ENCODE data around the gene PAAF1.
"Not testable (repeated sequence)": the region's sequence is repeated elsewhere in the genome, so short reads cannot be mapped to it uniquely, and the experiment has no call there.

PAAF1 gene

DNA sequence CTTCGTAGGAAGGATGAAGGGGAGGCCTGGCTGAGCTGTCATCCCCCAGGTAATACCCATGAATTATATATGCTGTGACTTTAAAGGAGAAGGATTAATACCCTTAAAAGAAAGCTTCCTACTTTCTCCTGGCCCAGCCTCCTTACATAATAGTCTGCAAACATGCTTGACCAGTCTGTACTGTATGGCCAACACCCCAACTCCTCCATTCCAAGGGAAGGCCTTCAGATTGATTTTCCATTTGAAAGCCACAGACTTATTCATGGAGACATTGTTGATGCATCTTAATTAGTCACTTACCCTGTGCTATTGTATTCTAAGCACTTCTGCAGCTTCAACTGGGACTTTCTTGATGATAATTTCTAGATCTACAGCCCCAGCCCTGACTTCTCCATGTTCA, 2.0 kb downstream of the PAAF1 start:
- no peak overlapping the region for H3K23ac ChIP-seq (ENCODE audit: low read length in 2 of 2)
- no peak overlapping the region for H2AK5ac ChIP-seq (ENCODE audit: low read length, severe bottlenecking)
- peaks cover 7 to 32% of the 10 kb centered on the region in 2 experiments for H3K36me3 ChIP-seq (ENCODE audit: control insufficient read depth in 1 of 2, insufficient read depth in 2 of 2, low read depth in 1 of 2, low read length in 2 of 2)
- H2BK12ac ChIP-seq (ENCODE audit: low read length in 2 of 2): no peak overlapping the region
- no peak overlapping the region for H3K4ac ChIP-seq (ENCODE audit: low read depth in 1 of 2, low read length in 2 of 2)
- H3K14ac ChIP-seq (ENCODE audit: low read length in 2 of 2): no peak overlapping the region
- no peak overlapping the region for H4K91ac ChIP-seq (ENCODE audit: low read length)
- no peak overlapping the region for H2BK15ac ChIP-seq (ENCODE audit: low read depth, poor library complexity, severe bottlenecking)
- H3K79me1 ChIP-seq (replicated peaks; ENCODE audit: low read length, poor library complexity, severe bottlenecking): peaks cover 19% of the 10 kb centered on the region
- no CpG with 5 or more reads among the region's 1 CpG for WGBS
- H3K27ac ChIP-seq (ENCODE audit: low read length, poor library complexity, severe bottlenecking): no peak overlapping the region
- H3K9me3 ChIP-seq (ENCODE audit: control insufficient read depth, low read length): no peaks in the 10 kb centered on the region
- H2AFZ ChIP-seq (ENCODE audit: low read depth, low read length): no peak overlapping the region
- no peak overlapping the region for H2BK120ac ChIP-seq (ENCODE audit: low read depth, low read length)
- H3K18ac ChIP-seq (ENCODE audit: low read depth in 1 of 2, low read length in 2 of 2): no peak overlapping the region
- DNase-seq: no peak
- H3K4me1 ChIP-seq (ENCODE audit: control insufficient read depth, insufficient read depth, low read depth, low read length): peaks cover 2% of the 10 kb centered on the region
- H3K4me3 ChIP-seq (ENCODE audit: insufficient read depth in 1 of 2, low read depth in 1 of 2, low read length in 2 of 2): no peak overlapping the region
- H2BK5ac ChIP-seq (ENCODE audit: low read depth, low read length, poor library complexity, severe bottlenecking): no peak overlapping the region
- H3K9ac ChIP-seq (ENCODE audit: low read length): no peak overlapping the region
- H4K8ac ChIP-seq (ENCODE audit: low read length): no peak overlapping the region
- H3K4me2 ChIP-seq (ENCODE audit: low read length, poor library complexity, severe bottlenecking): no peak overlapping the region
- no peaks in the 10 kb centered on the region for H3K27me3 ChIP-seq (ENCODE audit: control insufficient read depth in 1 of 2, insufficient read depth in 1 of 2, low read length in 2 of 2)

DNA sequence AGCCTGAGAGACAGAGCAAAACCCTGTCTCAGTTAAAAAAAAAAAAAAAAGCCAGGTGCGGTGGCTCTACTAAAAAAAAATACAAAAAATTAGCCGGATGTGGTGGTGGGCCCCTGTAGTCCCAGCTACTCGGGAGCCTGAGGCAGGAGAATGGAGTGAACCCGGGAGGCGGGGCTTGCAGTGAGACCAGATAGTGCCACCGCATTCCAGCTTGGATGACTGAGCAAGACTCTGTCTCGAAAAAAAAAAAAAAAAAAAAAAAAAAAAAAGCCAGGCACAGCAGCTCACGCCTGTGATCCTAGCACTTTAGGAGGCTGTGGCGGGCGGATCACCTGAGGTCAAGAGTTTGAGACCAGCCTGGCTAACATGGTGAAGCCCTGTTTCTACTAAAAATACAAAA, 3.6 kb downstream of the PAAF1 start:
- not testable (repeated sequence) for H2AK5ac ChIP-seq (ENCODE audit: low read length, severe bottlenecking); H3K4me1 ChIP-seq (ENCODE audit: control insufficient read depth, insufficient read depth, low read depth, low read length); H3K27me3 ChIP-seq (ENCODE audit: control insufficient read depth in 1 of 2, insufficient read depth in 1 of 2, low read length in 2 of 2); H3K18ac ChIP-seq (ENCODE audit: low read depth in 1 of 2, low read length in 2 of 2); H2BK12ac ChIP-seq (ENCODE audit: low read length in 2 of 2); H4K91ac ChIP-seq (ENCODE audit: low read length); H3K4me3 ChIP-seq (ENCODE audit: insufficient read depth in 1 of 2, low read depth in 1 of 2, low read length in 2 of 2); H3K4ac ChIP-seq (ENCODE audit: low read depth in 1 of 2, low read length in 2 of 2); H2BK120ac ChIP-seq (ENCODE audit: low read depth, low read length); H2AFZ ChIP-seq (ENCODE audit: low read depth, low read length); H3K14ac ChIP-seq (ENCODE audit: low read length in 2 of 2); H2BK15ac ChIP-seq (ENCODE audit: low read depth, poor library complexity, severe bottlenecking); H3K4me2 ChIP-seq (ENCODE audit: low read length, poor library complexity, severe bottlenecking); H3K27ac ChIP-seq (ENCODE audit: low read length, poor library complexity, severe bottlenecking); H3K9ac ChIP-seq (ENCODE audit: low read length); H3K9me3 ChIP-seq (ENCODE audit: control insufficient read depth, low read length); H3K23ac ChIP-seq (ENCODE audit: low read length in 2 of 2); H4K8ac ChIP-seq (ENCODE audit: low read length); H2BK5ac ChIP-seq (ENCODE audit: low read depth, low read length, poor library complexity, severe bottlenecking)
- peaks cover 17% of the 10 kb centered on the region for H3K79me1 ChIP-seq (replicated peaks; ENCODE audit: low read length, poor library complexity, severe bottlenecking)
- H3K36me3 ChIP-seq (ENCODE audit: control insufficient read depth in 1 of 2, insufficient read depth in 2 of 2, low read depth in 1 of 2, low read length in 2 of 2): peaks cover 3 to 27% of the 10 kb centered on the region in 2 experiments
- peak; percentile 33 for DNase-seq
- WGBS: 84% methylated on average over 10 of the region's 10 CpGs

DNA sequence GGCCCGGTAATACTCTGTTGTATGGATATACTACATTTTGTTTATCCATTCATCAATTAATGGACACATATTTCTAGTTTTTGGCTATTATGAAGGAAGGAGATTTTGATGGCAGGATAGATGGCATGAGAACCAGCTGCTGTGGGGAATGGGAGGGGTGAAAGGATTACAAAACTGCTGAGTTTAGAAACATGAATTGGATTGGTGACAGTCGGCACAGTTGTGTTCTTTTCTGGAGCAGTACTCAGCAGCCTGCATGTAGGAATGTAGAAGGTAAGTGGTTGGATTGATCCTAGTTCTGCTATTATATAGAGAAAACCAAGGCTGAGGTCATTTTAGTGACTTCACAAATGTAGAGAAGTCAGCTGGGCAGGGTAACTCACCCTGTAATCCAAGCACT, 7.1 kb downstream of the PAAF1 start:
- H4K8ac ChIP-seq (ENCODE audit: low read length): no peak overlapping the region
- no peak overlapping the region for H2AK5ac ChIP-seq (ENCODE audit: low read length, severe bottlenecking)
- no peaks in the 10 kb centered on the region for H3K9me3 ChIP-seq (ENCODE audit: control insufficient read depth, low read length)
- peaks cover 1% of the 10 kb centered on the region for H3K4me1 ChIP-seq (ENCODE audit: control insufficient read depth, insufficient read depth, low read depth, low read length)
- H3K27me3 ChIP-seq (ENCODE audit: control insufficient read depth in 1 of 2, insufficient read depth in 1 of 2, low read length in 2 of 2): no peaks in the 10 kb centered on the region
- no peak overlapping the region for H3K4ac ChIP-seq (ENCODE audit: low read depth in 1 of 2, low read length in 2 of 2)
- no peak overlapping the region for H2BK15ac ChIP-seq (ENCODE audit: low read depth, poor library complexity, severe bottlenecking)
- no peak overlapping the region for H3K14ac ChIP-seq (ENCODE audit: low read length in 2 of 2)
- WGBS: 91% methylated on average over 1 of the region's 2 CpGs
- H2BK12ac ChIP-seq (ENCODE audit: low read length in 2 of 2): no peak overlapping the region
- no peak overlapping the region for H4K91ac ChIP-seq (ENCODE audit: low read length)
- no peak overlapping the region for H3K18ac ChIP-seq (ENCODE audit: low read depth in 1 of 2, low read length in 2 of 2)
- no peak overlapping the region for H3K9ac ChIP-seq (ENCODE audit: low read length)
- no peak overlapping the region for H2BK5ac ChIP-seq (ENCODE audit: low read depth, low read length, poor library complexity, severe bottlenecking)
- H3K79me1 ChIP-seq (replicated peaks; ENCODE audit: low read length, poor library complexity, severe bottlenecking): peaks cover 14% of the 10 kb centered on the region
- H3K4me3 ChIP-seq (ENCODE audit: insufficient read depth in 1 of 2, low read depth in 1 of 2, low read length in 2 of 2): no peak overlapping the region
- H3K4me2 ChIP-seq (ENCODE audit: low read length, poor library complexity, severe bottlenecking): no peak overlapping the region
- H2BK120ac ChIP-seq (ENCODE audit: low read depth, low read length): no peak overlapping the region
- H3K27ac ChIP-seq (ENCODE audit: low read length, poor library complexity, severe bottlenecking): no peak overlapping the region
- H3K23ac ChIP-seq (ENCODE audit: low read length in 2 of 2): no peak overlapping the region
- peaks cover 3 to 43% of the 10 kb centered on the region in 2 experiments for H3K36me3 ChIP-seq (ENCODE audit: control insufficient read depth in 1 of 2, insufficient read depth in 2 of 2, low read depth in 1 of 2, low read length in 2 of 2)
- no peak overlapping the region for H2AFZ ChIP-seq (ENCODE audit: low read depth, low read length)
- DNase-seq: no peak

DNA sequence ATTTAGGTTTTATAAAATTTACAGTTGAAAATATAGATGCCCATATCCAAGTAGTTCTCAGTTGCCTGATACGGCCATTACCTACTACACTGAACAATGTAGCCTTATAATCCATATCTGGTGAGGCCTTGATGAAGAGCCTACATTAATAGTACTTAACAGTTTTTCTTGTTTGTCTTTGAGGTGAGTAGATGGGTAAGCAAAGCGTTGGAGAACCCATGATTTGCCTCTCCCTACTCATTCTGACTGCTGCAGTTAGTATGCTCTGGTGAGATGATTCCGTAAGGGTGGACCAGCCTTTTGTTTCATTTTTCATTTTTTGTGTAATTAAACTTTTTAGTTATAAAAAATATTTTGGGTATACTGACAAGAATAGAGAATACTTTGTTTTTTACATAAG, 11.4 kb downstream of the PAAF1 start:
- Histone ChIP-seq H4K8ac (ENCODE audit: low read length) (no peak overlapping the region), H3K14ac (ENCODE audit: low read length in 2 of 2) (no peak overlapping the region), H2AK5ac (ENCODE audit: low read length, severe bottlenecking) (no peak overlapping the region), H3K27ac (ENCODE audit: low read length, poor library complexity, severe bottlenecking) (no peak overlapping the region), H3K4me3 (ENCODE audit: insufficient read depth in 1 of 2, low read depth in 1 of 2, low read length in 2 of 2) (no peak overlapping the region), H3K79me1 (replicated peaks; ENCODE audit: low read length, poor library complexity, severe bottlenecking) (peaks cover 4% of the 10 kb centered on the region), H2BK12ac (ENCODE audit: low read length in 2 of 2) (no peak overlapping the region), H2AFZ (ENCODE audit: low read depth, low read length) (no peak overlapping the region), H3K4me1 (ENCODE audit: control insufficient read depth, insufficient read depth, low read depth, low read length) (peaks cover 1% of the 10 kb centered on the region), H3K4me2 (ENCODE audit: low read length, poor library complexity, severe bottlenecking) (no peak overlapping the region), H3K36me3 (ENCODE audit: control insufficient read depth in 1 of 2, insufficient read depth in 2 of 2, low read depth in 1 of 2, low read length in 2 of 2) (peaks cover 6 to 53% of the 10 kb centered on the region in 2 experiments), H3K4ac (ENCODE audit: low read depth in 1 of 2, low read length in 2 of 2) (no peak overlapping the region), H2BK120ac (ENCODE audit: low read depth, low read length) (no peak overlapping the region), H4K91ac (ENCODE audit: low read length) (no peak overlapping the region), H3K9me3 (ENCODE audit: control insufficient read depth, low read length) (no peaks in the 10 kb centered on the region), H3K23ac (ENCODE audit: low read length in 2 of 2) (no peak overlapping the region), H2BK5ac (ENCODE audit: low read depth, low read length, poor library complexity, severe bottlenecking) (no peak overlapping the region), H3K27me3 (ENCODE audit: control insufficient read depth in 1 of 2, insufficient read depth in 1 of 2, low read length in 2 of 2) (no peaks in the 10 kb centered on the region), H2BK15ac (ENCODE audit: low read depth, poor library complexity, severe bottlenecking) (no peak overlapping the region), H3K18ac (ENCODE audit: low read depth in 1 of 2, low read length in 2 of 2) (no peak overlapping the region), H3K9ac (ENCODE audit: low read length) (no peak overlapping the region)
- 100% methylated on average over 1 of the region's 3 CpGs for WGBS
- no peak for DNase-seq
